Activated naive CD4-positive, alpha-beta T cell treated with anti-CD3 and anti-CD28 coated beads, Interleukin-2, amount 50 U/mL, for 72 hours (primary cell): Measurements from ENCODE around the gene HDAC9. TPM values are rescaled to one million over a fixed set of nuclear protein-coding genes. Genes with fewer than 3 reads are reported as not detected.

Source experiments
- ATAC-seq, 2 donors: fragments of 150-1000 bp; cut with Tn5 transposase; 2 replicates each; pipeline ENCODE4 v1.10.0; 2021; ENCODE audit warnings: mild to moderate bottlenecking in 2 of 2, moderate library complexity in 2 of 2
- DNase-seq, 2 donors: peaks; one replicate each; pipeline ENCODE4 v3.0.0; 2021 to 2022; ENCODE audit warnings: low spot score in 2 of 2
- H3K27ac Mint-ChIP-seq, 2 donors: one replicate each; pipeline ENCODE4 v1.8.0; 2022; ENCODE audit warnings: mild to moderate bottlenecking in 2 of 2, mixed read lengths in 2 of 2
- H3K36me3 Mint-ChIP-seq, 2 donors: one replicate each; pipeline ENCODE4 v1.8.0; 2022; ENCODE audit warnings: mixed read lengths in 2 of 2
- H3K9me3 Mint-ChIP-seq, 2 donors: one replicate each; pipeline ENCODE4 v1.8.0; 2022; ENCODE audit warnings: mixed read lengths in 2 of 2
- total RNA-seq, 2 donors: library from RNA; stranded (reverse); gene quantifications; one replicate each; pipeline ENCODE4 v1.2.3, GENCODE V29; 2022

Gene HDAC9
- total RNA-seq, 2 donors from 2014 or later = 0.32 to 0.84 TPM

- ATAC-seq (no peak), DNase-seq (no peak)
- H3K27ac Mint-ChIP-seq = no peak overlapping the region
- peaks cover 8 to 13% of the 10 kb centered on the region in 2 donors for H3K9me3 Mint-ChIP-seq
- peaks cover 0 to 4% of the 10 kb centered on the region in 2 donors for H3K36me3 Mint-ChIP-seq
Observed at GRCh38 chr7:18828994-18829857, 333.7 kb downstream of the HDAC9 start.

DNA sequence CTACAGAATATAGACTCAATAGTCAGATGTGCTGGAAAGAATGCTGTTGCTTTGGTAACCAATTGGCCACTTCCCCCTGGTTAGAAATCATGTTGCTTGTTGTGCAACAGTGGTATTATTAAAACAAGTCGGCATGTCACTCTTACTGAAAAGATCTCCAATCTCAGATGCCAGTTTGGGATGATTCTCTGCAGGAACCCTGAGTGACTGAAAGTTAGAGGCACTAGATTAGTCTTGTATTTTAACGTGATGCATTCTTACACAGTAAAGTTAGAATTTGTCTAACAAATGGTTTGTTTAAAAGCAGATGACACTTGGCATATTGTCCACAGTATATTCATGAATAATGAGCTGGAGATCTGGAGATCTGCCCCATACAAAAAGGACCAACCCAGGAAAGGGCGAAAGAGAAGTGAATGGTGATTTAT, 334.3 kb downstream of the HDAC9 start:
- DNase-seq = no peak
- peaks cover 0 to 4% of the 10 kb centered on the region in 2 donors for H3K36me3 Mint-ChIP-seq
- H3K9me3 Mint-ChIP-seq = peaks cover 13% of the 10 kb centered on the region in 2 donors
- H3K27ac Mint-ChIP-seq = no peak overlapping the region
- no peak for ATAC-seq

GRCh38 chr7:18831419-18831818, 335.9 kb downstream of the HDAC9 start:
- no peak for DNase-seq
- no peak for ATAC-seq
- H3K9me3 Mint-ChIP-seq = peaks cover 16% of the 10 kb centered on the region in 2 donors
- no peak overlapping the region for H3K27ac Mint-ChIP-seq
- H3K36me3 Mint-ChIP-seq = peaks cover 0 to 4% of the 10 kb centered on the region in 2 donors

GRCh38 chr7:18831943-18832342, 336.4 kb downstream of the HDAC9 start:
- Mint-ChIP-seq H3K9me3 (peaks cover 16% of the 10 kb centered on the region in 2 donors), H3K36me3 (peaks cover 0 to 4% of the 10 kb centered on the region in 2 donors), H3K27ac (no peak overlapping the region)
- no peak for DNase-seq
- ATAC-seq = no peak

DNA sequence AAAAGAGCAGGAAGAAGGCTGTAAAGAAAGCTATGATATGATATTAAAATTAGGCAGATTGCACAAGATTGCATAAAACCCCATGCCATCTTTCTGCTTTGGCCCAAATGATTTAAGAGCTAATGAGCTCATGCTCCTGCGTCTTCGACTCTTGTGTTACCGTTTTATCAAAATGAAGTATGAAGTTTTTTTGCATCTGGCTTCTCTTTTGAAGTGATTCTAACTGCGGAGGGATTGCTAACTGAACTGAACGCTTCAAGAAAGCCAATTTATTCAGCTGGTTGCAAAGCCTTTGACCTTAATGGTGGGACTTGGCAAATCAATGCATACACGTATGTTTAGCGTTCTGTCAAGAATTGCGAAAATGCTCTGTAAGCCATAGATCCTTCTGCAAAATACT, 339.0 kb downstream of the HDAC9 start:
- Mint-ChIP-seq H3K9me3 (peaks cover 14 to 16% of the 10 kb centered on the region in 2 donors), H3K36me3 (peaks cover 0 to 4% of the 10 kb centered on the region in 2 donors), H3K27ac (no peak overlapping the region)
- DNase-seq (no peak), ATAC-seq (no peak)

DNA sequence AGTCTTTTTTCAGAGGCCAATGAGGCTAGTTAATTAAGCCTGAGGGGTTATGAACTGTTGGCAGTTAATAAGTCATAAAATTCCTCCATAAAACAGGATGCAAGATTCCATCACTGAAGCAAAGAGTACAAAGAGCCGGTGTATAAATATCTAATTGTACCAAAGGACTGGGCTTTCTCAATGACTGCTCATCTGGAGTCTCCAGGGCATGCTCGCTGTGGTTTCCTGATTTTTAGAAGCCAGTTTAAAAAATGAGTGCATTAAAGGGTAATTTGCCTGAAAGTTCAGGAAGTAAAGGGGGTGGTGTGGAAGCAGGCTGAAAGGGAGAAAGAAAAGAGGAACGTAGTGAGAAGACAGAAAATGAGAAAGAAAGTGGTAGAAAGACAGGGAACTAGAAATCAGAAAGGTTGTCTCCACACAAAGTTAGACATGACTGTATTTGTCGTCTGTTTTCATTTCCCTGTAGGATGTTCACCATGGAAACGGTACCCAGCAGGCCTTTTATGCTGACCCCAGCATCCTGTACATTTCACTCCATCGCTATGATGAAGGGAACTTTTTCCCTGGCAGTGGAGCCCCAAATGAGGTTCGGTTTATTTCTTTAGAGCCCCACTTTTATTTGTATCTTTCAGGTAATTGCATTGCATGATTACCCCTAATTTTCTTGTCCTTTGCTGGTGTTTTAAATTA, 339.6 kb downstream of the HDAC9 start:
- Mint-ChIP-seq H3K27ac (no peak overlapping the region), H3K9me3 (peaks cover 9 to 12% of the 10 kb centered on the region in 2 donors), H3K36me3 (peaks cover 0 to under 1% of the 10 kb centered on the region in 2 donors)
- ATAC-seq = no peak
- DNase-seq = no peak

- ATAC-seq (no peak), DNase-seq (no peak)
- no peaks in the 10 kb centered on the region for H3K36me3 Mint-ChIP-seq
- no peak overlapping the region for H3K27ac Mint-ChIP-seq
- H3K9me3 Mint-ChIP-seq = peaks cover 5 to 10% of the 10 kb centered on the region in 2 donors
Observed at GRCh38 chr7:18843979-18844378, 348.4 kb downstream of the HDAC9 start.

DNA sequence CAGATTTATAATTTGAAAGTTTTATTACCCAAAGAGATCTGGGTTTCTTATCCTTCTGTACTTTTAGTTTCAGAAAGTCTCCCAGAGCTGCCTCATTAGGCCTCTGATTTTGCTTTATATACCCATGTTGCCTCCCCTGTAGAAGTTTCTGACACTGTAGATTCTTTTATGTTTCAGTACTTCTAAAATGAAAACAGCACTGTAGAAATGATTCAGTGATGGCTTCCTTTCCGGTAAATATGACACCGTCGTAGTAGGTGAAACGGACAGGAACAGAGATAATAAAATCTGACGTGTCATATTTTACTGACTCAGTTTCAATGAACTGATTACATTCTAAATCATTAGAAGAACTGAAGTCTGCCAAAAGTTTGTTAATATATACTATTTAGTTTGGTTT, 349.2 kb downstream of the HDAC9 start:
- Mint-ChIP-seq H3K27ac (no peak overlapping the region), H3K36me3 (no peaks in the 10 kb centered on the region), H3K9me3 (peaks cover 5 to 6% of the 10 kb centered on the region in 2 donors)
- DNase-seq (no peak), ATAC-seq (peak in 1 of 2 donors; percentile 37)

GRCh38 chr7:18845700-18846099, 350.2 kb downstream of the HDAC9 start:
- no peak for DNase-seq
- H3K27ac Mint-ChIP-seq = no peak overlapping the region
- no peak for ATAC-seq
- H3K36me3 Mint-ChIP-seq = no peaks in the 10 kb centered on the region
- peaks cover 5 to 6% of the 10 kb centered on the region in 2 donors for H3K9me3 Mint-ChIP-seq

DNA sequence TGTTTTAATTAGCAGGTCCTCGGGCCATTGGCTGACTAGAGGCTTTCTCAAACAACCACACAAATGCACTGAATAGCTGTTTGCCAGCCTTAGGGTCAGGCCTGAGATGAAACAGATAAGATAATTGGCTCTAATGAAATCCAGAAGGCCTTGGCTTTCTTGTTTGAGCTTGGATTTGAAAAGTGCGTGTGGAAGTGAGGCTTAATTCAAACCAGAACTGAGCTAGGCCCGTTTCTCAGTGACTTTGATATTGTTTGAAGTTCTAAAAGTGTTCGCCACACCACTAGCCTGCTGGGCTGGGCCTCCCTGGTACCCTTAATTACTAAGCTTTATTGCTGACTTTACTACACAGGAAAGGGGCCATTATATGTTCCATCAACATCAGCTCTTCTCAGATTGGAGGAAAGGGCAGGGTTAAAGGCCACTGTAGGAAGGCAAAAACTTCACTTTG, 351.2 kb downstream of the HDAC9 start:
- ATAC-seq (no peak), DNase-seq (no peak)
- peaks cover 11 to 15% of the 10 kb centered on the region in 2 donors for H3K9me3 Mint-ChIP-seq
- H3K36me3 Mint-ChIP-seq = no peaks in the 10 kb centered on the region
- no peak overlapping the region for H3K27ac Mint-ChIP-seq

DNA sequence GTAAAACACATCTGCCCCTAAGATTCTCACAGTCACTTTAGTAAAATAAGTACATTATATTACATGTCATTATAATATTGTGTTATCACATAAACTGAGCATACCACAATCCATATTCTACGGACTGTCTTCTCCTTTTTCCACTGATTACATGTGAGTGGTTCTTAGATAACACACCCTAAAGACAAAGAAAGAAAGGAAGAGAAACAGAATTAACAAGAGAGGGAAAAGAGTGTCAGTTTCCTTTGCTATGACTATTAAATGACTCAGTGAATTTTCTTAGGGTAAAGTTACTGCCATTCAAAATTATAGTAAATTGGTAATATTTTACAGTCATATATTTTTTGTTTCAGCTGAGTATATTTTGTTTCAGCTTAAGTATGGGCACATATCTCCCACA, 353.6 kb downstream of the HDAC9 start:
- no peaks in the 10 kb centered on the region for H3K36me3 Mint-ChIP-seq
- ATAC-seq (no peak), DNase-seq (no peak)
- H3K27ac Mint-ChIP-seq = no peak overlapping the region
- peaks cover 11 to 25% of the 10 kb centered on the region in 2 donors for H3K9me3 Mint-ChIP-seq

DNA sequence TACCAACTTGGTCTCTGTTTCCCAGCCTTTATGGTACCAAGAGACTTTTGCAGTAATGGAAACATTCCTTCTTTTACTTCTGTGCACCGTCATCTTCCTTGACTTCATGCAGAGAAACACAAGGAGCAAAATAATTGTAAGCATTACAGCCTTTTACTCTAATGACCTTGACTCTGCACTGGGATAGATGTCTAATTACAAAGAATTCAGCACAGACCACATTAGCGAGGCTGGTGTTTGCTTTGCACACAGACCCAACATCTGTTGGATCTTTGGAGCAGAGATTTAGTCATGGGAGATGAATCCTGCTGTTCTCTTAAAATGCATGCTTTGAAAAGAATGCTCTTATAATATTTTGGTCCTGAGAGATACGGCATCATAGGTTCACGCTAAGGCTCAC, 360.2 kb downstream of the HDAC9 start:
- peaks cover 13 to 38% of the 10 kb centered on the region in 2 donors for H3K9me3 Mint-ChIP-seq
- DNase-seq (no peak), ATAC-seq (no peak)
- H3K27ac Mint-ChIP-seq = no peak overlapping the region
- H3K36me3 Mint-ChIP-seq = no peaks in the 10 kb centered on the region

DNA sequence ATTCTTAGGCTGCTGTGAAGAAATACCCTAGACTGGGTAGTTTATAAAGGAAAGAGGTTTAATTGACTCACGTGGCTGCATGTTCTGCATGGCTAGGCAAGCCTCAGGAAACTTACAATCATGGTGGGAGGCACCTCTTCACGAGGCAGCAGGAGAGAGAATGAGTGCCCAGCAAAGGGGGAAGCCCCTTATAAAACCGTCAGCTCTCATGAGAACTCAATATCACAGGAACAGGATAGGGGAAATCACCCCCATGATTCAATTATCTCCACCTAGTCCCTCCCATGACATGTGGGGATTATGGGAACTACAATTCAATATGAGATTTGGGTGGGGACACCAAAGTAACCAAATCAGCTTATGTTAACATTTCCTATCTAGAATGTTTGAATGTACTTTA, 362.7 kb downstream of the HDAC9 start:
- H3K27ac Mint-ChIP-seq = no peak overlapping the region
- no peaks in the 10 kb centered on the region for H3K36me3 Mint-ChIP-seq
- peaks cover 10 to 26% of the 10 kb centered on the region in 2 donors for H3K9me3 Mint-ChIP-seq
- ATAC-seq = no peak
- DNase-seq = no peak

DNA sequence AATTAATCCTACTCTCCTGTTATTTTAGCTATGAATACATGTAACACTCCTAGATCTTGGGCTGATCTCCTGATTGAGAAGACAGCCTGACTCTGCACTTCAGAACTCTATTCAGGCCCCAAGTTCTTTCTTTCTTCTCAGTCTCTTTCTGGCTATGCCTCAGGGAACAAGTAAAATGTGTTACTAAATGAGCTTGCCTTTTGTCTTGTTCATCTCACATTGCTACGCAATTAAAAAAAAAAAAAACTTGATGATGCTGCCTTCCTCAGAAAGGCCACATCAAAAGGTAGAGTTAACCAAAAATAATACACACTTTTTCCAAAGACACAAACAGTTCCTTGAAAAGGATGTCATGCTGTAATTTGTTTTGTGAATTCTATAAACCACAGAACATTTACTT, 363.8 kb downstream of the HDAC9 start:
- Mint-ChIP-seq H3K27ac (peak overlapping the region in 1 of 2 donors; percentile 26), H3K9me3 (peaks cover 15 to 30% of the 10 kb centered on the region in 2 donors), H3K36me3 (peaks cover 0 to 3% of the 10 kb centered on the region in 2 donors)
- DNase-seq = no peak
- ATAC-seq = peak in 1 of 2 donors; percentile 54

- Mint-ChIP-seq H3K27ac (no peak overlapping the region), H3K36me3 (peaks cover 0 to 4% of the 10 kb centered on the region in 2 donors), H3K9me3 (peaks cover 19 to 35% of the 10 kb centered on the region in 2 donors)
- DNase-seq = no peak
- ATAC-seq = no peak
Observed at GRCh38 chr7:18860221-18860620, 364.7 kb downstream of the HDAC9 start.

GRCh38 chr7:18861514-18862118, 366.1 kb downstream of the HDAC9 start:
- DNase-seq = no peak
- Mint-ChIP-seq H3K36me3 (peaks cover 0 to 4% of the 10 kb centered on the region in 2 donors), H3K9me3 (peaks cover 21 to 31% of the 10 kb centered on the region in 2 donors), H3K27ac (no peak overlapping the region)
- no peak for ATAC-seq

DNA sequence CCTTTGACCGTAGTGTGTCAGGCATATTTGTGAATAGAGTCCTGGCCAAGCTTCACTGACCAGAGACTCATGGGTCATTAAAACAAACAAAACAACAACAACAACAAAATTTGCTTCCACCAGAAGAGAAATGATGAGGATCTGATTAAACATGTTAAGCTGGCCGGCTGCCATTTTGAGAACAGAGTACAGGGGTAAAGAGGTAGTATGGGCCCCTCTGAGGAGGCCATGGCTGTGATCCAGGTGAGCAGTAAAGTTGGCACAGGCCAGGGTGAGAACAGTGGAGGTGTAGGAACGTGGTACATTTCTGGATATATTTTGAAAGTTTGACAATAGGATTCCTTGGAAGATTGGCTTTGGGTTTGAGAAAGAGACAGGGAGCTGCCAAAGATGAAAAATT, 369.4 kb downstream of the HDAC9 start:
- no peak overlapping the region for H3K27ac Mint-ChIP-seq
- ATAC-seq = no peak
- peaks cover 26 to 30% of the 10 kb centered on the region in 2 donors for H3K9me3 Mint-ChIP-seq
- DNase-seq = no peak
- peaks cover 0 to 4% of the 10 kb centered on the region in 2 donors for H3K36me3 Mint-ChIP-seq
